H1 (cell line): ENCODE results near the gene AGPAT2. TPM values are rescaled to one million over a fixed set of nuclear protein-coding genes. Genes with fewer than 3 reads are reported as not detected.
A peak's percentile ranks its signal among the peaks of the same experiment; 100 is the strongest.

Source experiments
- CTCF ChIA-PET: fragments of 300-600 bp; sonication (Branson Sonifier 250); formaldehyde crosslinking; loops from one replicate; lab custom pipeline; 2021; ENCODE audit not compliant: partially characterized antibody; lab: Charles Lee
- POLR2A ChIA-PET: fragments of 300-600 bp; sonication (Branson Sonifier 250); formaldehyde crosslinking; loops from one replicate; lab custom pipeline; 2021; ENCODE audit warnings: inconsistent platforms; ENCODE audit not compliant: partially characterized antibody; lab: Charles Lee
- DNase-seq, 2 experiments: peaks; one replicate each; pipeline versions ENCODE4 v3.0.0 to v3.0.0-alpha.2; 2010 to 2022; ENCODE audit warnings: low spot score in 2 of 2, low read depth in 1 of 2, mixed read lengths in 1 of 2
- FAIRE-seq: peaks from 2 replicates; lab custom pipeline; 2011; peaks lifted over from hg19 to GRCh38; lab: Jason Lieb, UNC
- H2AFZ ChIP-seq: 2 replicates; pipeline ENCODE4 v1.8.1; 2012; ENCODE audit warnings: low read length, inconsistent platforms
- H2AK5ac ChIP-seq: 2 replicates; pipeline ENCODE4 v1.6.1; 2013; ENCODE audit warnings: low read depth, low read length
- H2BK120ac ChIP-seq: replicated peaks from 2 replicates; pipeline ENCODE3; 2013; ENCODE audit warnings: low read depth, low read length, inconsistent platforms
- H2BK12ac ChIP-seq: 2 replicates; pipeline ENCODE4 v1.6.1; 2013; ENCODE audit warnings: low read depth, low read length
- H2BK15ac ChIP-seq: 2 replicates; pipeline ENCODE4 v1.6.1; 2013; ENCODE audit warnings: low read length
- H2BK20ac ChIP-seq: 2 replicates; pipeline ENCODE4 v1.6.1; 2013; ENCODE audit warnings: low read length
- H2BK5ac ChIP-seq: 2 replicates; pipeline ENCODE4 v1.6.1; 2013; ENCODE audit warnings: low read depth, low read length
- H3K14ac ChIP-seq: 2 replicates; pipeline ENCODE4 v1.6.1; 2013; ENCODE audit warnings: inconsistent platforms; ENCODE audit not compliant: insufficient read length
- H3K18ac ChIP-seq: 2 replicates; pipeline ENCODE4 v1.6.1; 2013; ENCODE audit warnings: low read length; ENCODE audit errors: extremely low read depth
- H3K23ac ChIP-seq: 2 replicates; pipeline ENCODE4 v1.6.1; 2013; ENCODE audit warnings: inconsistent platforms; ENCODE audit not compliant: insufficient read length
- H3K23me2 ChIP-seq: 2 replicates; pipeline ENCODE4 v1.6.1; 2013; ENCODE audit warnings: low read depth, low read length
- H3K27ac ChIP-seq: 2 replicates; pipeline ENCODE4 v1.6.1; 2011; ENCODE audit warnings: low read depth, low read length, inconsistent platforms
- H3K27me3 ChIP-seq, 4 experiments: replicated peaks in 1 of 4; 1 replicate in 1 of 4; 2 replicates in 3 of 4; pipeline versions ENCODE4 v1.6.1 to v1.8.1; 2011 to 2013; ENCODE audit warnings: low read length in 3 of 4, mild to moderate bottlenecking in 3 of 4, inconsistent platforms in 2 of 4, mixed read lengths in 2 of 4, moderate library complexity in 1 of 4; ENCODE audit not compliant: control insufficient read depth in 3 of 4, insufficient read depth in 3 of 4; ENCODE audit errors: extremely low read depth in 1 of 4
- H3K36me3 ChIP-seq, 4 experiments: 2 replicates each; pipeline versions ENCODE4 v1.6.1 to v1.8.1; 2011 to 2013; ENCODE audit warnings: mild to moderate bottlenecking in 4 of 4, low read length in 3 of 4, moderate library complexity in 2 of 4, control low read depth in 1 of 4, inconsistent platforms in 1 of 4; ENCODE audit not compliant: insufficient read depth in 4 of 4, control insufficient read depth in 2 of 4
- H3K4ac ChIP-seq: replicated peaks from 2 replicates; pipeline ENCODE3; 2013; ENCODE audit warnings: low read length, low read depth, mixed read lengths, inconsistent platforms; ENCODE audit not compliant: insufficient read length
- H3K4me1 ChIP-seq, 4 experiments: replicated peaks in 1 of 4; 1 replicate in 1 of 4; 2 replicates in 3 of 4; pipeline versions ENCODE4 v1.6.1 to v1.8.1; 2011 to 2013; ENCODE audit warnings: low read length in 3 of 4, inconsistent platforms in 2 of 4, mixed read lengths in 1 of 4; ENCODE audit not compliant: insufficient read depth in 4 of 4, control insufficient read depth in 3 of 4
- H3K4me2 ChIP-seq, 2 experiments: 2 replicates each; pipeline versions ENCODE4 v1.6.1 to v1.8.1; 2011 to 2013; ENCODE audit warnings: low read depth in 2 of 2, low read length in 2 of 2, control low read depth in 1 of 2, inconsistent platforms in 1 of 2, mild to moderate bottlenecking in 1 of 2; ENCODE audit not compliant: insufficient read depth in 1 of 2
- H3K4me3 ChIP-seq, 4 experiments: fragments of 200-600, 300-600 bp in 1 of 4; sonication (generic), shearing (Covaris generic), sonication (Bioruptor Twin) in 1 of 4; 2 replicates each; pipeline versions ENCODE4 v1.5.1 to v1.8.1; 2011 to 2016; ENCODE audit warnings: low read length in 4 of 4, low read depth in 3 of 4, control low read depth in 2 of 4, inconsistent platforms in 2 of 4, mild to moderate bottlenecking in 2 of 4, mixed read lengths in 1 of 4, moderate library complexity in 1 of 4; ENCODE audit not compliant: insufficient read depth in 2 of 4; ENCODE audit errors: extremely low read depth in 1 of 4
- H3K56ac ChIP-seq: replicated peaks from 2 replicates; pipeline ENCODE3; 2013; ENCODE audit warnings: low read depth, mild to moderate bottlenecking, mixed read lengths, low read length, inconsistent platforms; ENCODE audit not compliant: insufficient read length
- H3K79me1 ChIP-seq: 2 replicates; pipeline ENCODE4 v1.6.1; 2013; ENCODE audit warnings: low read depth, low read length, control low read depth
- H3K79me2 ChIP-seq, 2 experiments: 2 replicates each; pipeline versions ENCODE4 v1.6.1 to v1.8.1; 2012 to 2013; ENCODE audit warnings: low read length in 2 of 2, mild to moderate bottlenecking in 2 of 2, inconsistent platforms in 1 of 2; ENCODE audit not compliant: insufficient read depth in 2 of 2, control insufficient read depth in 1 of 2
- H3K9ac ChIP-seq, 4 experiments: replicated peaks in 1 of 4; 1 replicate in 1 of 4; 2 replicates in 3 of 4; pipeline versions ENCODE4 v1.6.1 to v1.8.1; 2011 to 2013; ENCODE audit warnings: low read depth in 3 of 4, low read length in 3 of 4, control low read depth in 2 of 4, mild to moderate bottlenecking in 2 of 4, moderate library complexity in 2 of 4, inconsistent platforms in 1 of 4; ENCODE audit errors: extremely low read depth in 1 of 4
- H3K9me3 ChIP-seq, 2 experiments: 2 replicates each; pipeline versions ENCODE4 v1.6.1 to v1.8.1; 2012 to 2013; ENCODE audit warnings: mild to moderate bottlenecking in 2 of 2, moderate library complexity in 2 of 2, control low read depth in 1 of 2, inconsistent platforms in 1 of 2, low read depth in 1 of 2, low read length in 1 of 2, mixed read lengths in 1 of 2; ENCODE audit not compliant: insufficient read depth in 2 of 2
- H4K20me1 ChIP-seq, 2 experiments: replicated peaks in 1 of 2; 2 replicates each; pipeline versions ENCODE3 to v1.8.1; 2011 to 2013; ENCODE audit warnings: inconsistent platforms in 2 of 2, low read length in 2 of 2, mild to moderate bottlenecking in 1 of 2; ENCODE audit not compliant: insufficient read depth in 2 of 2, control insufficient read depth in 1 of 2
- H4K5ac ChIP-seq: 2 replicates; pipeline ENCODE4 v1.6.1; 2013; ENCODE audit warnings: low read length, low read depth, mixed read lengths, inconsistent platforms; ENCODE audit not compliant: insufficient read length
- H4K8ac ChIP-seq: 2 replicates; pipeline ENCODE4 v1.8.0; 2013; ENCODE audit warnings: mild to moderate bottlenecking, moderate library complexity, low read length, inconsistent platforms; ENCODE audit not compliant: insufficient read depth; ENCODE audit errors: extremely low read depth
- H4K91ac ChIP-seq: replicated peaks from 2 replicates; pipeline ENCODE3; 2013; ENCODE audit warnings: low read length, mixed read lengths, inconsistent platforms; ENCODE audit not compliant: insufficient read length
- CEBPB ChIP-seq: IDR thresholded peaks from 2 replicates; pipeline ENCODE4 v1.6.1; 2012; ENCODE audit warnings: low read depth, low read length
- JUND ChIP-seq: IDR thresholded peaks from 2 replicates; pipeline ENCODE4 v1.6.1; 2011; ENCODE audit warnings: mild to moderate bottlenecking, improper control_type of control experiment, low read length
- KDM4A ChIP-seq: IDR thresholded peaks from one replicate; pipeline ENCODE4 v1.7.1; 2012; ENCODE audit warnings: low read depth, mild to moderate bottlenecking, moderate library complexity, low read length, inconsistent platforms; ENCODE audit not compliant: severe bottlenecking
- PHF8 ChIP-seq: fragments of 200-600 bp; sonication (generic); conservative IDR thresholded peaks from 2 replicates; pipeline ENCODE4 v1.7.1; 2012; ENCODE audit warnings: low read depth, mild to moderate bottlenecking, inconsistent platforms, low read length, moderate library complexity
- SP1 ChIP-seq: IDR thresholded peaks from 2 replicates; pipeline ENCODE4 v1.6.1; 2011; ENCODE audit warnings: low read depth, low read length
- WGBS, 2 experiments: shearing (Covaris generic) in 1 of 2; methylation state at CpG; one replicate each; pipeline versions ENCODE4 v1.1.6 to v1.1.7; 2013 to 2015; ENCODE audit warnings: low lambda C conversion rate in 2 of 2, mixed read lengths in 2 of 2, inconsistent platforms in 1 of 2, low coverage in 1 of 2, missing lambda C conversion rate in 1 of 2; ENCODE audit not compliant: insufficient replicate concordance in 2 of 2, insufficient coverage in 1 of 2, insufficient read length in 1 of 2; ENCODE audit errors: extremely low coverage in 1 of 2, missing lambda C conversion rate in 1 of 2; 5-methylcytosine and 5-hydroxymethylcytosine counted together
- polyA plus RNA-seq, 7 experiments: library from polyadenylated mRNA; depleted of rRNA in 3 of 7; stranded (reverse) in 5 of 7; unstranded in 2 of 7; fragments of >200 nt in 5 of 7; fragments of 200-250 nt in 2 of 7; gene quantifications; 1 replicate in 5 of 7; 2 replicates in 1 of 7; 4 replicates in 1 of 7; pipeline versions ENCODE4 v1.2.1 to v1.2.3, GENCODE V29; 2011 to 2013; ENCODE audit warnings: missing spikeins in 2 of 7, mixed read lengths in 2 of 7
- total RNA-seq: library from RNA; stranded (reverse); fragmentation: NEBNext Ultra II Directional; extraction: Animal tissue kit (Norgen Biotek cat#: 25700); gene quantifications from 2 replicates; pipeline ENCODE4 v1.2.1, GENCODE V29; 2021
- TF ChIP-seq, protein P1 (sequence below): IDR thresholded peaks from 2 replicates; pipeline ENCODE4 v1.6.1; 2012; ENCODE audit warnings: inconsistent platforms
- TF ChIP-seq, protein P2 (sequence below), 3 experiments: IDR thresholded peaks; 1 replicate in 2 of 3; 2 replicates in 1 of 3; pipeline versions ENCODE4 v1.5.1 to v1.6.1; 2011; ENCODE audit warnings: low read length in 3 of 3, mild to moderate bottlenecking in 3 of 3, inconsistent platforms in 2 of 3, low read depth in 1 of 3, moderate library complexity in 1 of 3; ENCODE audit not compliant: insufficient read depth in 1 of 3; ENCODE audit errors: control extremely low read depth in 1 of 3

AGPAT2 gene
- total and polyA plus RNA-seq, 2 of the 8 experiments (the other 6 are each of a cell fraction or from before 2014, with no cell fraction given), result 31.6 to 37.6 TPM

DNA sequence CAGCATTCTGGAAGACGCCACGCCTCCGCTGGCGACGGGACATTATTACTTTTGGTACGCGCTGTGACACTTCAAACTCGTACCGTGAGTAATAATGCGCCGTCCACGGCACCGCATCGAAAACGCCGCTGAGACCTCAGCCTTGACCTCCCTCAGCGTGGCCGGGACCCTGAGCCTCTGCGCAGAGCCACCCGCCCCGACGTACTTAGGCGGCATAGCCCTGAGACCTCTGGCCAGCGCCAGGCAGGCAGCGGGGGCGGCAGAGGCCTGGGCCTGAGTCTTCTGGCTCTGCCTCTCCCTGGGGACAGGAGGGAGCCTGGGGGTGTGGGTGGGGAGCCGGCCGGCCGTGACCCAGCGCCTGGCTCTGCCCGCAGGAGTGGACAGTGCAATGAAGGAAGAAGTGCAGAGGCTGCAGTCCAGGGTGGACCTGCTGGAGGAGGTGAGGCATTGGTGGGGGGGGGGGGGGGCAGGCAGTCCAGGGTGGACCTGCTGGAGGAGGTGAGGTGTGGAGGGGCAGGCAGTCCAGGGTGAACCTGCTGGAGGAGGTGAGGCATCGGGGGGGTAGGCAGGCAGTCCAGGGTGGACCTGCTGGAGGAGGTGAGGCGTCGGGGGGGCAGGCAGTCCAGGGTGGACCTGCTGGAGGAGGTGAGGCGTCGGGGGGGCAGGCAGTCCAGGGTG is 16.5 kb downstream of the AGPAT2 start:
- no peaks in the 10 kb centered on the region for H3K79me2 ChIP-seq
- 0 out of 2 replicates have a peak overlapping the region, but pooled peaks have one; percentile 51 for H4K8ac ChIP-seq
- no peak for DNase-seq
- no peaks in the 10 kb centered on the region; the same call in 1 of the 2 replicates for H3K23me2 ChIP-seq
- no peak overlapping the region for H2BK15ac ChIP-seq
- no peaks in the 10 kb centered on the region for H3K9me3 ChIP-seq
- no peak overlapping the region for H3K9ac ChIP-seq
- no peak overlapping the region for H3K4ac ChIP-seq
- H3K23ac ChIP-seq, result no peak overlapping the region
- no peak overlapping the region for H3K4me2 ChIP-seq
- H2AFZ ChIP-seq, result no peak overlapping the region
- CTCF ChIA-PET, result interaction anchor here (0.6 to 6.5 kb wide), 31 partner anchors 9 to 893 kb away, joined by 3 to 125 read pairs (median 6); partner anchors contain the start of genes AGPAT2, EGFL7 and LCN6
- no peak overlapping the region for H4K5ac ChIP-seq
- H2BK20ac ChIP-seq, result no peak overlapping the region
- H3K36me3 ChIP-seq, result no peaks in the 10 kb centered on the region; a peak in 2 of 8 replicates
- 96% methylated on average over 25 of the region's 36 CpGs; no CpG with 5 or more reads in 1 of the 2 experiments for WGBS, 2 experiments
- FAIRE-seq, result no peak
- no peak overlapping the region for H3K14ac ChIP-seq
- no peaks in the 10 kb centered on the region for H3K79me1 ChIP-seq
- no peak overlapping the region for H2BK5ac ChIP-seq
- no peak overlapping the region for H2AK5ac ChIP-seq
- no peaks in the 10 kb centered on the region for H3K27me3 ChIP-seq
- H3K27ac ChIP-seq, result no peak overlapping the region
- no peak overlapping the region for H3K4me3 ChIP-seq
- no peak overlapping the region for H3K18ac ChIP-seq
- peaks cover 0 to 9% of the 10 kb centered on the region in 2 experiments for H4K20me1 ChIP-seq
- TF ChIP-seq SP1, result no peak
- TF ChIP-seq, protein P1, sequence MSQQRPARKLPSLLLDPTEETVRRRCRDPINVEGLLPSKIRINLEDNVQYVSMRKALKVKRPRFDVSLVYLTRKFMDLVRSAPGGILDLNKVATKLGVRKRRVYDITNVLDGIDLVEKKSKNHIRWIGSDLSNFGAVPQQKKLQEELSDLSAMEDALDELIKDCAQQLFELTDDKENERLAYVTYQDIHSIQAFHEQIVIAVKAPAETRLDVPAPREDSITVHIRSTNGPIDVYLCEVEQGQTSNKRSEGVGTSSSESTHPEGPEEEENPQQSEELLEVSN, result no peak
- TF ChIP-seq, protein P2, sequence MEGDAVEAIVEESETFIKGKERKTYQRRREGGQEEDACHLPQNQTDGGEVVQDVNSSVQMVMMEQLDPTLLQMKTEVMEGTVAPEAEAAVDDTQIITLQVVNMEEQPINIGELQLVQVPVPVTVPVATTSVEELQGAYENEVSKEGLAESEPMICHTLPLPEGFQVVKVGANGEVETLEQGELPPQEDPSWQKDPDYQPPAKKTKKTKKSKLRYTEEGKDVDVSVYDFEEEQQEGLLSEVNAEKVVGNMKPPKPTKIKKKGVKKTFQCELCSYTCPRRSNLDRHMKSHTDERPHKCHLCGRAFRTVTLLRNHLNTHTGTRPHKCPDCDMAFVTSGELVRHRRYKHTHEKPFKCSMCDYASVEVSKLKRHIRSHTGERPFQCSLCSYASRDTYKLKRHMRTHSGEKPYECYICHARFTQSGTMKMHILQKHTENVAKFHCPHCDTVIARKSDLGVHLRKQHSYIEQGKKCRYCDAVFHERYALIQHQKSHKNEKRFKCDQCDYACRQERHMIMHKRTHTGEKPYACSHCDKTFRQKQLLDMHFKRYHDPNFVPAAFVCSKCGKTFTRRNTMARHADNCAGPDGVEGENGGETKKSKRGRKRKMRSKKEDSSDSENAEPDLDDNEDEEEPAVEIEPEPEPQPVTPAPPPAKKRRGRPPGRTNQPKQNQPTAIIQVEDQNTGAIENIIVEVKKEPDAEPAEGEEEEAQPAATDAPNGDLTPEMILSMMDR (IDR thresholded peaks at IDR 0.05; ENCODE audit: control extremely low read depth in 1 of 3, insufficient read depth in 1 of 3, low read depth in 1 of 3, low read length in 3 of 3), result no peak
- no peak for TF ChIP-seq KDM4A
- TF ChIP-seq CEBPB, result no peak
- TF ChIP-seq PHF8, result no peak
- no peak for TF ChIP-seq JUND
- no peak overlapping the region for H3K56ac ChIP-seq
- POLR2A ChIA-PET, result interaction anchor here (0.9 to 3.2 kb wide), 2 partner anchors 12 to 26 kb away, joined by 3 to 15 read pairs; no protein-coding TSS in a partner anchor
- no peak overlapping the region for H4K91ac ChIP-seq
- no peak overlapping the region for H2BK12ac ChIP-seq
- H2BK120ac ChIP-seq, result no peak overlapping the region
- H3K4me1 ChIP-seq, result peaks cover 0 to 4% (median 3%) of the 10 kb centered on the region in 4 experiments; a peak in 4 of 7 replicates
